ENCODE results near the gene C13orf42. TPM values are rescaled to one million over a fixed set of nuclear protein-coding genes. Genes with fewer than 3 reads are reported as not detected.

The C13orf42 gene
- total and polyA plus RNA-seq, 10 of the 15 experiments (the other 5 are each of a cell fraction or from before 2014, with no cell fraction given) = not detected

DNA sequence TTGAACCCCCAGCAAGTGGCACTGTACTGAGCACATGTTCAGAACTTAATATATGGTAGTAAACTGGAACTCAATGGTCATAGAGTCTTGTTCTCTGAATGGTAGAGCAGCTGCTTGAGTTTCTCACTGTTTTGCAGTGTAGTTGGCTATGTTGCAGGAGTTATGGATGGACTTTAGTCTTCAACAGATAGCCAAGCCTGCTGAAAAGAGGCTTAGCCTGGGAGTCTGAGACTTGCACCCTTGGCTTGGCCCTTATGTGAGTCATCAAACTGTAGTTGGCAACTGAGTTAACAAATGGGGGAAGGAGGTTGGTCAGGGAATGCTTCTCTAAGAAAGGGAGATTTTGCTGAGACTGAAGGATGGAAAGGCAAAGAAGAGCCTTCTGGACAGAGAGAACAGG, 62.5 kb downstream of the C13orf42 start:
- in situ Hi-C loops (cut with MboI) = no loop called here
- FAIRE-seq = no peak
- BruUV-seq (replicated peaks) = no TSS peak

More for the DNA sequence above, 62.5 kb downstream of the C13orf42 start:
- ChIA-PET CTCF (interaction anchor here (1.5 kb wide), 1 partner anchor 1072 kb away, joined by 3 read pairs; no protein-coding TSS in a partner anchor), SMC1A (ENCODE audit: uncharacterized antibody, unreplicated experiment) (no interaction called here), POLR2A (interaction anchor here (0.5 kb wide), 1 partner anchor 9 kb away, joined by 3 read pairs; no protein-coding TSS in a partner anchor), RAD21 (ENCODE audit: unreplicated experiment) (no interaction called here)
- TF ChIP-seq, protein P1, sequence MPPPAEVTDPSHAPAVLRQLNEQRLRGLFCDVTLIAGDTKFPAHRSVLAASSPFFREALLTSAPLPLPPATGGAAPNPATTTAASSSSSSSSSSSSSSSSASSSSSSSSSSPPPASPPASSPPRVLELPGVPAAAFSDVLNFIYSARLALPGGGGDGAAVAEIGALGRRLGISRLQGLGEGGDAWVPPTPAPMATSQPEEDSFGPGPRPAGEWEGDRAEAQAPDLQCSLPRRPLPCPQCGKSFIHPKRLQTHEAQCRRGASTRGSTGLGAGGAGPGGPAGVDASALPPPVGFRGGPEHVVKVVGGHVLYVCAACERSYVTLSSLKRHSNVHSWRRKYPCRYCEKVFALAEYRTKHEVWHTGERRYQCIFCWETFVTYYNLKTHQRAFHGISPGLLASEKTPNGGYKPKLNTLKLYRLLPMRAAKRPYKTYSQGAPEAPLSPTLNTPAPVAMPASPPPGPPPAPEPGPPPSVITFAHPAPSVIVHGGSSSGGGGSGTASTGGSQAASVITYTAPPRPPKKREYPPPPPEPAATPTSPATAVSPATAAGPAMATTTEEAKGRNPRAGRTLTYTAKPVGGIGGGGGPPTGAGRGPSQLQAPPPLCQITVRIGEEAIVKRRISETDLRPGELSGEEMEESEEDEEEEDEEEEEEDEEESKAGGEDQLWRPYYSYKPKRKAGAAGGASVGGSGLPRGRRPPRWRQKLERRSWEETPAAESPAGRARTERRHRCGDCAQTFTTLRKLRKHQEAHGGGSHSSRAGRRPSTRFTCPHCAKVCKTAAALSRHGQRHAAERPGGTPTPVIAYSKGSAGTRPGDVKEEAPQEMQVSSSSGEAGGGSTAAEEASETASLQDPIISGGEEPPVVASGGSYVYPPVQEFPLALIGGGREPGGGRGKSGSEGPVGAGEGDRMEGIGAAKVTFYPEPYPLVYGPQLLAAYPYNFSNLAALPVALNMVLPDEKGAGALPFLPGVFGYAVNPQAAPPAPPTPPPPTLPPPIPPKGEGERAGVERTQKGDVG (CRISPR knock-in tag; IDR thresholded peaks at IDR 0.05) = no peak
- TF ChIP-seq, protein P2, sequence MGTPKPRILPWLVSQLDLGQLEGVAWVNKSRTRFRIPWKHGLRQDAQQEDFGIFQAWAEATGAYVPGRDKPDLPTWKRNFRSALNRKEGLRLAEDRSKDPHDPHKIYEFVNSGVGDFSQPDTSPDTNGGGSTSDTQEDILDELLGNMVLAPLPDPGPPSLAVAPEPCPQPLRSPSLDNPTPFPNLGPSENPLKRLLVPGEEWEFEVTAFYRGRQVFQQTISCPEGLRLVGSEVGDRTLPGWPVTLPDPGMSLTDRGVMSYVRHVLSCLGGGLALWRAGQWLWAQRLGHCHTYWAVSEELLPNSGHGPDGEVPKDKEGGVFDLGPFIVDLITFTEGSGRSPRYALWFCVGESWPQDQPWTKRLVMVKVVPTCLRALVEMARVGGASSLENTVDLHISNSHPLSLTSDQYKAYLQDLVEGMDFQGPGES (IDR thresholded peaks at IDR 0.05) = no peak
- TF ChIP-seq FOXK2 (IDR thresholded peaks at IDR 0.05) = no peak
- TF ChIP-seq RCOR1 (conservative IDR thresholded peaks at IDR 0.05; ENCODE audit: low read depth, low read length) = no peak
- TF ChIP-seq EZH2 (IDR thresholded peaks at IDR 0.05; ENCODE audit: borderline replicate concordance, control insufficient read depth, low read depth, low read length) = no peak
- Histone ChIP-seq H3K27ac (ENCODE audit: control insufficient read depth, insufficient read depth) (no peak overlapping the region), H3K4me2 (ENCODE audit: control insufficient read depth, insufficient read depth) (no peak overlapping the region), H4K20me1 (ENCODE audit: control insufficient read depth, insufficient read depth) (no peaks in the 10 kb centered on the region), H3K9ac (ENCODE audit: control insufficient read depth, insufficient read depth, low read length) (no peak overlapping the region), H3K4me3 (no peak overlapping the region), H3K79me2 (ENCODE audit: control insufficient read depth, insufficient read depth, low read length) (no peaks in the 10 kb centered on the region), H3K9me3 (replicated peaks; ENCODE audit: control insufficient read depth, insufficient read depth, low read length) (no peaks in the 10 kb centered on the region), H3K36me3 (ENCODE audit: control insufficient read depth in 2 of 2, insufficient read depth in 2 of 2, low read length in 1 of 2) (no peaks in the 10 kb centered on the region), H3K4me1 (ENCODE audit: control insufficient read depth, insufficient read depth, low read length) (no peaks in the 10 kb centered on the region), H2AFZ (ENCODE audit: control insufficient read depth, low read depth, low read length) (no peak overlapping the region), H3K27me3 (replicated peaks in 1 of 2; ENCODE audit: control insufficient read depth in 2 of 2, insufficient read depth in 2 of 2, low read length in 1 of 2) (no peaks in the 10 kb centered on the region; a peak in 1 of 4 replicates)
- DNase-seq (ENCODE audit: low read depth, low spot score) (no peak), ATAC-seq (no peak)
- intact Hi-C loops (cut with micrococcal nuclease; ENCODE audit: unreplicated experiment) = no loop called here

All from GM12878 (cell line).